ENCODE results near the gene HOXB2.

The HOXB2 gene

GRCh38 chr17:48583708-48584222 lies 38.9 kb upstream of the HOXB2 start:
- 0 out of 2 replicates have a peak overlapping the region, but pooled peaks have one; percentile 93 for H3K9ac ChIP-seq (ENCODE audit: low read length)
- H3K36me3 ChIP-seq (replicated peaks; ENCODE audit: low read depth, low read length), result no peaks in the 10 kb centered on the region
- peaks cover 29% of the 10 kb centered on the region for H3K27me3 ChIP-seq (ENCODE audit: low read depth, low read length)
- peaks cover 19% of the 10 kb centered on the region; the same call in 1 of the 2 replicates for H3K79me2 ChIP-seq (ENCODE audit: low read length)
- TF ChIP-seq EZH2phosphoT487 (IDR thresholded peaks at IDR 0.05; ENCODE audit: low read depth), result no peak
- H4K20me1 ChIP-seq (ENCODE audit: insufficient read depth, low read length), result no peaks in the 10 kb centered on the region
- no peaks in the 10 kb centered on the region for H3K9me3 ChIP-seq (ENCODE audit: insufficient read depth, low read length)
- H3K27ac ChIP-seq (ENCODE audit: low read length), result no peak overlapping the region
- peaks cover 51% of the 10 kb centered on the region for H3K4me1 ChIP-seq (ENCODE audit: low read length)
- H3K4me2 ChIP-seq (ENCODE audit: low read length), result peak overlapping the region; percentile 98
- no peak overlapping the region for H2AFZ ChIP-seq (ENCODE audit: low read depth, low read length)
- H3K4me3 ChIP-seq (ENCODE audit: low read length), result no peak overlapping the region

- peak overlapping the region; percentile 90; the same call in 1 of the 2 replicates for H3K4me3 ChIP-seq (ENCODE audit: low read length)
- H3K27me3 ChIP-seq (ENCODE audit: low read depth, low read length), result peaks cover 18% of the 10 kb centered on the region
- peak overlapping the region; percentile 99; the same call in 1 of the 2 replicates for H3K9ac ChIP-seq (ENCODE audit: low read length)
- no peak overlapping the region for H2AFZ ChIP-seq (ENCODE audit: low read depth, low read length)
- H3K79me2 ChIP-seq (ENCODE audit: low read length), result peaks cover 23% of the 10 kb centered on the region
- peaks cover 51% of the 10 kb centered on the region for H3K4me1 ChIP-seq (ENCODE audit: low read length)
- no peaks in the 10 kb centered on the region for H4K20me1 ChIP-seq (ENCODE audit: insufficient read depth, low read length)
- TF ChIP-seq CTCF (IDR thresholded peaks at IDR 0.05; ENCODE audit: low read depth, low read length) (no peak), EZH2phosphoT487 (IDR thresholded peaks at IDR 0.05; ENCODE audit: low read depth) (no peak)
- H3K9me3 ChIP-seq (ENCODE audit: insufficient read depth, low read length), result no peaks in the 10 kb centered on the region
- H3K36me3 ChIP-seq (replicated peaks; ENCODE audit: low read depth, low read length), result no peaks in the 10 kb centered on the region
- H3K27ac ChIP-seq (ENCODE audit: low read length), result no peak overlapping the region
- H3K4me2 ChIP-seq (ENCODE audit: low read length), result peak overlapping the region; percentile 98
These were observed 37.8 kb upstream of the HOXB2 start for GRCh38 chr17:48582750-48583069.

- Histone ChIP-seq H3K36me3 (replicated peaks; ENCODE audit: low read depth, low read length) (peaks cover 10% of the 10 kb centered on the region), H3K27ac (ENCODE audit: low read length) (peak overlapping the region; percentile 92), H2AFZ (ENCODE audit: low read depth, low read length) (no peak overlapping the region), H3K4me1 (ENCODE audit: low read length) (peaks cover 57% of the 10 kb centered on the region), H3K9ac (ENCODE audit: low read length) (peak overlapping the region; percentile 99), H4K20me1 (ENCODE audit: insufficient read depth, low read length) (no peaks in the 10 kb centered on the region), H3K79me2 (ENCODE audit: low read length) (peaks cover 45% of the 10 kb centered on the region), H3K4me3 (ENCODE audit: low read length) (peak overlapping the region; percentile 90), H3K27me3 (ENCODE audit: low read depth, low read length) (no peaks in the 10 kb centered on the region), H3K4me2 (ENCODE audit: low read length) (peak overlapping the region; percentile 98), H3K9me3 (ENCODE audit: insufficient read depth, low read length) (no peaks in the 10 kb centered on the region)
- no peak for TF ChIP-seq CTCF (IDR thresholded peaks at IDR 0.05; ENCODE audit: low read depth, low read length)
- no peak for TF ChIP-seq EZH2phosphoT487 (IDR thresholded peaks at IDR 0.05; ENCODE audit: low read depth)
These were observed 35.0 kb upstream of the HOXB2 start for GRCh38 chr17:48579760-48580554.

GRCh38 chr17:48579471-48579759 lies 34.5 kb upstream of the HOXB2 start:
- Histone ChIP-seq H3K4me3 (ENCODE audit: low read length) (peak overlapping the region; percentile 90), H4K20me1 (ENCODE audit: insufficient read depth, low read length) (no peaks in the 10 kb centered on the region), H3K27ac (ENCODE audit: low read length) (peak overlapping the region; percentile 92), H3K4me2 (ENCODE audit: low read length) (peak overlapping the region; percentile 98), H3K27me3 (ENCODE audit: low read depth, low read length) (no peaks in the 10 kb centered on the region), H3K4me1 (ENCODE audit: low read length) (peaks cover 60% of the 10 kb centered on the region), H3K36me3 (replicated peaks; ENCODE audit: low read depth, low read length) (peaks cover 12% of the 10 kb centered on the region), H2AFZ (ENCODE audit: low read depth, low read length) (no peak overlapping the region), H3K9ac (ENCODE audit: low read length) (peak overlapping the region; percentile 99), H3K79me2 (ENCODE audit: low read length) (peaks cover 46% of the 10 kb centered on the region), H3K9me3 (ENCODE audit: insufficient read depth, low read length) (no peaks in the 10 kb centered on the region)
- no peak for TF ChIP-seq CTCF (IDR thresholded peaks at IDR 0.05; ENCODE audit: low read depth, low read length)
- no peak for TF ChIP-seq EZH2phosphoT487 (IDR thresholded peaks at IDR 0.05; ENCODE audit: low read depth)

Data from OCI-LY3 (cell line).